Calu3 (cell line): ENCODE data around the gene COX20. TPM values are rescaled to one million over a fixed set of nuclear protein-coding genes. Genes with fewer than 3 reads are reported as not detected.

Source experiments
- BruUV-seq: library from RNA; stranded (reverse); fragments of 400-500 nt; replicated peaks from 2 replicates; lab custom pipeline; 2021; lab: Mats Ljungman, UMichigan
- CTCF ChIA-PET: fragments of 300-600 bp; sonication (Branson Sonifier 250); formaldehyde crosslinking; loops from one replicate; lab custom pipeline; 2022; ENCODE audit warnings: antibody characterized with exemption; lab: Charles Lee
- DNase-seq: peaks from one replicate; pipeline ENCODE4 v3.0.0; 2022
- H3K27ac Mint-ChIP-seq: one replicate; pipeline ENCODE4 v1.8.0; 2022; ENCODE audit warnings: mixed read lengths; ENCODE audit not compliant: unreplicated experiment
- H3K27me3 Mint-ChIP-seq: one replicate; pipeline ENCODE4 v1.8.0; 2022; ENCODE audit warnings: mixed read lengths; ENCODE audit not compliant: unreplicated experiment
- H3K36me3 Mint-ChIP-seq: one replicate; pipeline ENCODE4 v1.8.0; 2022; ENCODE audit warnings: mild to moderate bottlenecking, moderate library complexity, mixed read lengths; ENCODE audit not compliant: insufficient read depth, unreplicated experiment
- H3K4me1 Mint-ChIP-seq: one replicate; pipeline ENCODE4 v1.8.0; 2022; ENCODE audit warnings: mild to moderate bottlenecking, low read depth, mixed read lengths; ENCODE audit not compliant: unreplicated experiment
- H3K4me3 Mint-ChIP-seq: one replicate; pipeline ENCODE4 v1.8.0; 2022; ENCODE audit warnings: mild to moderate bottlenecking, low read depth, moderate library complexity, mixed read lengths; ENCODE audit not compliant: unreplicated experiment
- H3K9me3 Mint-ChIP-seq: one replicate; pipeline ENCODE4 v1.8.0; 2022; ENCODE audit warnings: low read depth, mixed read lengths; ENCODE audit not compliant: unreplicated experiment
- intact Hi-C: fragments of 100-400 bp; cut with micrococcal nuclease; formaldehyde crosslinking; loops from one replicate; pipeline ENCODE4 v1.10.0; 2022; ENCODE audit not compliant: unreplicated experiment
- total RNA-seq: library from RNA; stranded (reverse); gene quantifications from 2 replicates; pipeline ENCODE4 v1.2.3, GENCODE V29; 2022
- TF ChIP-seq, protein P1 (sequence below): fragments of 200-600 bp; IDR thresholded peaks from one replicate; pipeline ENCODE4 v1.8.0; 2022; ENCODE audit warnings: antibody characterized with exemption; ENCODE audit not compliant: unreplicated experiment

The COX20 gene
- total RNA-seq, 1 experiment from 2014 or later: 32.8 TPM

- peaks cover 12% of the 10 kb centered on the region for H3K36me3 Mint-ChIP-seq
- H3K4me3 Mint-ChIP-seq: no peak overlapping the region
- intact Hi-C loops: no loop called here
- no peak for DNase-seq
- CTCF ChIA-PET: no interaction called here
- TF ChIP-seq, protein P1, sequence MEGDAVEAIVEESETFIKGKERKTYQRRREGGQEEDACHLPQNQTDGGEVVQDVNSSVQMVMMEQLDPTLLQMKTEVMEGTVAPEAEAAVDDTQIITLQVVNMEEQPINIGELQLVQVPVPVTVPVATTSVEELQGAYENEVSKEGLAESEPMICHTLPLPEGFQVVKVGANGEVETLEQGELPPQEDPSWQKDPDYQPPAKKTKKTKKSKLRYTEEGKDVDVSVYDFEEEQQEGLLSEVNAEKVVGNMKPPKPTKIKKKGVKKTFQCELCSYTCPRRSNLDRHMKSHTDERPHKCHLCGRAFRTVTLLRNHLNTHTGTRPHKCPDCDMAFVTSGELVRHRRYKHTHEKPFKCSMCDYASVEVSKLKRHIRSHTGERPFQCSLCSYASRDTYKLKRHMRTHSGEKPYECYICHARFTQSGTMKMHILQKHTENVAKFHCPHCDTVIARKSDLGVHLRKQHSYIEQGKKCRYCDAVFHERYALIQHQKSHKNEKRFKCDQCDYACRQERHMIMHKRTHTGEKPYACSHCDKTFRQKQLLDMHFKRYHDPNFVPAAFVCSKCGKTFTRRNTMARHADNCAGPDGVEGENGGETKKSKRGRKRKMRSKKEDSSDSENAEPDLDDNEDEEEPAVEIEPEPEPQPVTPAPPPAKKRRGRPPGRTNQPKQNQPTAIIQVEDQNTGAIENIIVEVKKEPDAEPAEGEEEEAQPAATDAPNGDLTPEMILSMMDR: no peak
- H3K9me3 Mint-ChIP-seq: no peaks in the 10 kb centered on the region
- no peak overlapping the region for H3K27ac Mint-ChIP-seq
- BruUV-seq: no TSS peak
- H3K4me1 Mint-ChIP-seq: peaks cover 8% of the 10 kb centered on the region
- no peaks in the 10 kb centered on the region for H3K27me3 Mint-ChIP-seq
These were observed 33.9 kb downstream of the COX20 start for GRCh38 chr1:244869364-244869827.

GRCh38 chr1:244869950-244870349 lies 34.5 kb downstream of the COX20 start:
- Mint-ChIP-seq H3K27me3 (no peaks in the 10 kb centered on the region), H3K4me3 (no peak overlapping the region), H3K9me3 (no peaks in the 10 kb centered on the region), H3K36me3 (peaks cover 6% of the 10 kb centered on the region), H3K4me1 (peaks cover 6% of the 10 kb centered on the region), H3K27ac (no peak overlapping the region)
- no peak for DNase-seq
- TF ChIP-seq, protein P1: no peak
- intact Hi-C loops: no loop called here
- CTCF ChIA-PET: no interaction called here
- no TSS peak for BruUV-seq

DNA sequence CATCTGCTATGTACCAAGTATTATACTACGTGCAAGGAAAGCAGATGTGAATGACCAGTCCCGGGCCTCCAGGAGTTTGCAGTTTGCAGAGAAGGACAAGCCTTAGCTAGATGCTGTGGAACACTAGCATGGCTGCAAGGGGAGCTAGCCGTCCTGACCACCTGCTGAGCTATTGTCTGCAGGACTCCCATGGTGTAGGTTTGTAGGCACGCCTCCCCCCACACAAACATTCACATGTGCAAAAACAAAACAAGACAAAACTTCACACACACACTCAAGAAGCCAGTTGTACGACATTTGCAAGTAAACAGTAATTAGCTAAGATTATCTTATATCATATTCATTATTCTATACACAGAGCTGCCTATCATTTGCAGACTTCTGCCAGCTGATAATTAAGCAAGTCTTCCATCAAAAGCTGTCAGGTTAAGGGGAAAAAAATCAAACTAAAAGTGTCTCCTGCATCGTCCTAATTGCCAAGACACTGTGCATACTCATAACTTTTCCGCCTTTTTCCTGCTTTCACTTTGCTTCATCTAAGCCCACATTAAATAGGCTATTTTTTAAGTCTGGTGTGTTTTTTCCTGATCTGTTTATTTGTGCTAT lies 39.6 kb downstream of the COX20 start:
- Mint-ChIP-seq H3K4me1 (peaks cover 12% of the 10 kb centered on the region), H3K36me3 (no peaks in the 10 kb centered on the region), H3K27me3 (no peaks in the 10 kb centered on the region), H3K9me3 (no peaks in the 10 kb centered on the region), H3K27ac (no peak overlapping the region), H3K4me3 (no peak overlapping the region)
- TF ChIP-seq, protein P1: no peak
- intact Hi-C loops: no loop called here
- DNase-seq: no peak
- no TSS peak for BruUV-seq
- CTCF ChIA-PET: interaction anchor here (0.6 kb wide), 1 partner anchor 153 kb away, joined by 3 read pairs; no protein-coding TSS in a partner anchor

DNA sequence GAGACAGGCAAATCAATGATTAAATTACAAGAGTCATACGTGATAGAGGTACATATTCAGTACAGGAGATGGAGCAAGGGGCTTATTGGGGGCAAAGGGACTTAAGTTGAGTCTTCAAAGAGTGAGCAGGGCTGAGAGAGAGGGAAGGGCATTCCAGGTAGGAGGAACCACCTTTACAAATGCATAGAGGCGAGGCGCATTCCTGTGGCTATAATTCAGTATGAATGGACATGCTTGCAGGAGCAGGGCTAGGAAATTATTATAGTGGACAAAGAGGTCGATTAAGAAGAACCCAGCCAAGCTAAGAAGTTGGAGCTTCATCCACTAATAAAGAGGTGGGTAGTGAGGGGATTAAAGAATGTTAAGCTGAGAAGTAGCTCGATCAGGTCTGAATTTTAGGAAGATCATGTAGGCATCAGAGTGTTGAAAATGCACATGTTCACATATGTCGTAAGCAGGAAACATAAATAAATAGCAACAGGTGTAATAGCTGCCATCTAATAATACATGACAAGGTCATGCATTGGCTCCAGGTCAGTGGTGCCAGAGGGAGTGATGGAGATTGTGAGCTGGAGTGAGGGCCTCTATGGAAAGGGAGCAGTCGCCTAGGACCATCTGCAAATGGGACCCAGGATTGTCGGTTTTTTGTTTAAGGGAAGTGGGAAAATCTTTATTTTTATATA lies 40.9 kb downstream of the COX20 start:
- peak; percentile 28 for DNase-seq
- Mint-ChIP-seq H3K9me3 (no peaks in the 10 kb centered on the region), H3K4me3 (no peak overlapping the region), H3K4me1 (peaks cover 12% of the 10 kb centered on the region), H3K27me3 (no peaks in the 10 kb centered on the region), H3K36me3 (no peaks in the 10 kb centered on the region), H3K27ac (no peak overlapping the region)
- intact Hi-C loops: no loop called here
- CTCF ChIA-PET: interaction anchor here (1.0 kb wide), 1 partner anchor 11 kb away, joined by 4 read pairs; no protein-coding TSS in a partner anchor
- TF ChIP-seq, protein P1: no peak
- no TSS peak for BruUV-seq
